ENCODE measurements around the gene RFX3.
A peak's percentile ranks its signal among the peaks of the same experiment; 100 is the strongest.

The RFX3 gene

GRCh38 chr9:3478549-3478953, 47.2 kb downstream of the RFX3 start:
- DNase-seq (ENCODE audit: insufficient read length, low spot score) (no peak), FAIRE-seq (no peak)
- TF ChIP-seq POLR2A (IDR thresholded peaks at IDR 0.05; ENCODE audit: low read depth, low read length), result no peak

- no peak for DNase-seq (ENCODE audit: insufficient read length, low spot score)
- FAIRE-seq, result no peak
- TF ChIP-seq POLR2A (IDR thresholded peaks at IDR 0.05; ENCODE audit: low read depth, low read length), result no peak
Observed at GRCh38 chr9:3477236-3477834, 48.5 kb downstream of the RFX3 start.

- FAIRE-seq (no peak), DNase-seq (ENCODE audit: insufficient read length, low spot score) (no peak)
- TF ChIP-seq POLR2A (IDR thresholded peaks at IDR 0.05; ENCODE audit: low read depth, low read length), result no peak
Observed at GRCh38 chr9:3475300-3476020, 50.3 kb downstream of the RFX3 start.

GRCh38 chr9:3474821-3475220, 51.0 kb downstream of the RFX3 start:
- FAIRE-seq (no peak), DNase-seq (ENCODE audit: insufficient read length, low spot score) (no peak)
- TF ChIP-seq POLR2A (IDR thresholded peaks at IDR 0.05; ENCODE audit: low read depth, low read length), result no peak

GRCh38 chr9:3473405-3473804, 52.4 kb downstream of the RFX3 start:
- FAIRE-seq (no peak), DNase-seq (ENCODE audit: insufficient read length, low spot score) (no peak)
- TF ChIP-seq POLR2A (IDR thresholded peaks at IDR 0.05; ENCODE audit: low read depth, low read length), result no peak

GRCh38 chr9:3471883-3472282, 53.9 kb downstream of the RFX3 start:
- FAIRE-seq, result peak; percentile 20
- no peak for DNase-seq (ENCODE audit: insufficient read length, low spot score)
- no peak for TF ChIP-seq POLR2A (IDR thresholded peaks at IDR 0.05; ENCODE audit: low read depth, low read length)

GRCh38 chr9:3468421-3469205, 57.2 kb downstream of the RFX3 start:
- TF ChIP-seq POLR2A (IDR thresholded peaks at IDR 0.05; ENCODE audit: low read depth, low read length), result no peak
- no peak for DNase-seq (ENCODE audit: insufficient read length, low spot score)
- FAIRE-seq, result no peak

GRCh38 chr9:3467593-3468219, 58.1 kb downstream of the RFX3 start:
- DNase-seq (ENCODE audit: insufficient read length, low spot score) (peak; percentile 14), FAIRE-seq (peak; percentile 96)
- no peak for TF ChIP-seq POLR2A (IDR thresholded peaks at IDR 0.05; ENCODE audit: low read depth, low read length)

GRCh38 chr9:3464033-3464638, 61.7 kb downstream of the RFX3 start:
- FAIRE-seq (no peak), DNase-seq (ENCODE audit: insufficient read length, low spot score) (no peak)
- no peak for TF ChIP-seq POLR2A (IDR thresholded peaks at IDR 0.05; ENCODE audit: low read depth, low read length)

GRCh38 chr9:3458806-3459475, 66.9 kb downstream of the RFX3 start:
- FAIRE-seq (no peak), DNase-seq (ENCODE audit: insufficient read length, low spot score) (no peak)
- TF ChIP-seq POLR2A (IDR thresholded peaks at IDR 0.05; ENCODE audit: low read depth, low read length), result no peak

- TF ChIP-seq POLR2A (IDR thresholded peaks at IDR 0.05; ENCODE audit: low read depth, low read length), result no peak
- no peak for FAIRE-seq
- no peak for DNase-seq (ENCODE audit: insufficient read length, low spot score)
Observed at GRCh38 chr9:3457175-3457574, 68.6 kb downstream of the RFX3 start.

- DNase-seq (ENCODE audit: insufficient read length, low spot score) (no peak), FAIRE-seq (no peak)
- no peak for TF ChIP-seq POLR2A (IDR thresholded peaks at IDR 0.05; ENCODE audit: low read depth, low read length)
Observed at GRCh38 chr9:3455717-3456116, 70.1 kb downstream of the RFX3 start.

- no peak for TF ChIP-seq POLR2A (IDR thresholded peaks at IDR 0.05; ENCODE audit: low read depth, low read length)
- no peak for DNase-seq (ENCODE audit: insufficient read length, low spot score)
- FAIRE-seq, result peak; percentile 64
Observed at GRCh38 chr9:3455094-3455493, 70.7 kb downstream of the RFX3 start.

Measured in H54 (cell line).